CD4-positive, alpha-beta T cell treated with Interleukin-15 for 4 hours (primary cell): ENCODE data around the gene DPP10.
"Not testable (repeated sequence)": the region's sequence is repeated elsewhere in the genome, so short reads cannot be mapped to it uniquely, and the experiment has no call there.

ENCODE experiments used
- DNase-seq: peaks from one replicate; pipeline ENCODE4 v3.0.0-alpha.2; 2020; ENCODE audit warnings: low spot score

DPP10 gene

GRCh38 chr2:115440746-115441145 lies 998.3 kb downstream of the DPP10 start:
- not testable (repeated sequence) for DNase-seq

GRCh38 chr2:115443539-115444185 lies 1001.2 kb downstream of the DPP10 start:
- no peak for DNase-seq

- DNase-seq: no peak
Observed at GRCh38 chr2:115460008-115460407, 1017.6 kb downstream of the DPP10 start.

GRCh38 chr2:115480741-115481140 lies 1038.3 kb downstream of the DPP10 start:
- DNase-seq: no peak

- no peak for DNase-seq
Observed at GRCh38 chr2:115481842-115482241, 1039.4 kb downstream of the DPP10 start.

- no peak for DNase-seq
Observed at GRCh38 chr2:115483666-115484065, 1041.2 kb downstream of the DPP10 start.

GRCh38 chr2:115484486-115484885 lies 1042.0 kb downstream of the DPP10 start:
- DNase-seq: no peak

- no peak for DNase-seq
Observed at GRCh38 chr2:115484983-115485382, 1042.5 kb downstream of the DPP10 start.

- DNase-seq: no peak
Observed at GRCh38 chr2:115491186-115491793, 1048.8 kb downstream of the DPP10 start.

- DNase-seq: no peak
Observed at GRCh38 chr2:115505331-115505730, 1062.9 kb downstream of the DPP10 start.

- DNase-seq: no peak
Observed at GRCh38 chr2:115520727-115521126, 1078.3 kb downstream of the DPP10 start.

- no peak for DNase-seq
Observed at GRCh38 chr2:115524452-115524851, 1082.0 kb downstream of the DPP10 start.

GRCh38 chr2:115529627-115530026 lies 1087.2 kb downstream of the DPP10 start:
- no peak for DNase-seq

- no peak for DNase-seq
Observed at GRCh38 chr2:115533081-115533480, 1090.6 kb downstream of the DPP10 start.

GRCh38 chr2:115541814-115542213 lies 1099.4 kb downstream of the DPP10 start:
- DNase-seq: no peak

GRCh38 chr2:115542331-115542730 lies 1099.9 kb downstream of the DPP10 start:
- no peak for DNase-seq

GRCh38 chr2:115543024-115543423 lies 1100.6 kb downstream of the DPP10 start:
- DNase-seq: no peak

GRCh38 chr2:115543461-115543860 lies 1101.0 kb downstream of the DPP10 start:
- no peak for DNase-seq

- no peak for DNase-seq
Observed at GRCh38 chr2:115549611-115550130, 1107.2 kb downstream of the DPP10 start.

- no peak for DNase-seq
Observed at GRCh38 chr2:115552726-115553125, 1110.3 kb downstream of the DPP10 start.

GRCh38 chr2:115554153-115554552 lies 1111.7 kb downstream of the DPP10 start:
- DNase-seq: no peak

- no peak for DNase-seq
Observed at GRCh38 chr2:115558725-115559124, 1116.3 kb downstream of the DPP10 start.

GRCh38 chr2:115560666-115561065 lies 1118.2 kb downstream of the DPP10 start:
- no peak for DNase-seq

- no peak for DNase-seq
Observed at GRCh38 chr2:115568643-115569042, 1126.2 kb downstream of the DPP10 start.
